WTC11 (cell line): Measurements from ENCODE around the gene ZIC2. TPM values are rescaled to one million over a fixed set of nuclear protein-coding genes. Genes with fewer than 3 reads are reported as not detected.

Source experiments
- ATAC-seq: fragments of 200-7000 bp; cut with Tn5 transposase; 2 replicates; pipeline ENCODE4 v1.10.0; 2021; ENCODE audit warnings: mild to moderate bottlenecking, moderate library complexity
- CTCF ChIA-PET: fragments of 300-600 bp; sonication (Branson Sonifier 250); formaldehyde crosslinking; loops from one replicate; lab custom pipeline; 2021; ENCODE audit warnings: antibody characterized with exemption; lab: Charles Lee
- POLR2A ChIA-PET: fragments of 350-600 bp; sonication (Branson Sonifier 250); formaldehyde crosslinking; loops from one replicate; lab custom pipeline; 2021; ENCODE audit warnings: antibody characterized with exemption; lab: Charles Lee
- DNase-seq: peaks from one replicate; pipeline ENCODE4 v3.0.0; 2021; ENCODE audit warnings: low spot score
- H3K27ac Mint-ChIP-seq: 2 replicates; pipeline ENCODE4 v1.8.0; 2021; ENCODE audit warnings: mixed read lengths
- H3K27me3 Mint-ChIP-seq: 2 replicates; pipeline ENCODE4 v1.8.0; 2021; ENCODE audit warnings: low read depth, mild to moderate bottlenecking, moderate library complexity, mixed read lengths
- H3K36me3 Mint-ChIP-seq: 2 replicates; pipeline ENCODE4 v1.8.0; 2021; ENCODE audit warnings: mixed read lengths
- H3K4me1 Mint-ChIP-seq: 2 replicates; pipeline ENCODE4 v1.8.0; 2022; ENCODE audit warnings: mixed read lengths
- H3K4me3 Mint-ChIP-seq: 2 replicates; pipeline ENCODE4 v1.8.0; 2021; ENCODE audit warnings: mild to moderate bottlenecking, moderate library complexity, mixed read lengths
- H3K9me3 Mint-ChIP-seq: 2 replicates; pipeline ENCODE4 v1.8.0; 2021; ENCODE audit warnings: mixed read lengths
- EMX1 ChIP-seq: fragments of 250-450 bp; sonication (Bioruptor Pico); IDR thresholded peaks from 2 replicates; pipeline ENCODE4 v1.8.0; 2021; ENCODE audit warnings: mild to moderate bottlenecking
- ETV6 ChIP-seq: sonication (generic); formaldehyde crosslinking; IDR thresholded peaks from 2 replicates; pipeline ENCODE4 v1.8.1; 2022; ENCODE audit warnings: mild to moderate bottlenecking, missing genetic modification reagents
- JAZF1 ChIP-seq: fragments of 250-450 bp; sonication (Bioruptor Pico); IDR thresholded peaks from 2 replicates; pipeline ENCODE4 v1.9.0; 2021; ENCODE audit warnings: moderate library complexity, mild to moderate bottlenecking, inconsistent platforms
- JUN ChIP-seq: sonication (generic); formaldehyde crosslinking; IDR thresholded peaks from 2 replicates; pipeline ENCODE4 v1.8.0; 2023; ENCODE audit warnings: mild to moderate bottlenecking, missing genetic modification reagents
- KAT7 ChIP-seq: sonication (generic); formaldehyde crosslinking; IDR thresholded peaks from 2 replicates; pipeline ENCODE4 v1.8.1; 2023; ENCODE audit warnings: missing genetic modification reagents, mild to moderate bottlenecking, borderline replicate concordance
- NFYB ChIP-seq: sonication (generic); formaldehyde crosslinking; conservative IDR thresholded peaks from 2 replicates; pipeline ENCODE4 v1.8.0; 2022; ENCODE audit warnings: low read depth, missing genetic modification reagents
- SOX15 ChIP-seq: fragments of 250-450 bp; sonication (Bioruptor Pico); IDR thresholded peaks from 2 replicates; pipeline ENCODE4 v1.9.0; 2021; ENCODE audit warnings: mild to moderate bottlenecking
- TP53 ChIP-seq: sonication (generic); formaldehyde crosslinking; IDR thresholded peaks from 2 replicates; pipeline ENCODE4 v1.8.1; 2023; ENCODE audit warnings: mild to moderate bottlenecking, missing genetic modification reagents
- ZBTB21 ChIP-seq: sonication (generic); formaldehyde crosslinking; IDR thresholded peaks from 2 replicates; pipeline ENCODE4 v1.8.1; 2023; ENCODE audit warnings: mild to moderate bottlenecking, missing genetic modification reagents, borderline replicate concordance
- ZNF232 ChIP-seq: sonication (generic); formaldehyde crosslinking; IDR thresholded peaks from 2 replicates; pipeline ENCODE4 v1.8.0; 2022; ENCODE audit warnings: mild to moderate bottlenecking, missing genetic modification reagents
- total RNA-seq: library from RNA; stranded (reverse); gene quantifications from 3 replicates; pipeline ENCODE4 v1.2.3, GENCODE V29; 2021
- TF ChIP-seq, protein P1 (sequence below): sonication (generic); formaldehyde crosslinking; IDR thresholded peaks from 2 replicates; pipeline ENCODE4 v1.8.1; 2023; ENCODE audit warnings: mild to moderate bottlenecking, missing genetic modification reagents
- TF ChIP-seq, protein P2 (sequence below): sonication (generic); formaldehyde crosslinking; IDR thresholded peaks from 2 replicates; pipeline ENCODE4 v1.8.0; 2022; ENCODE audit warnings: mild to moderate bottlenecking, missing genetic modification reagents

Gene ZIC2
- total RNA-seq, 1 experiment from 2014 or later = 344 TPM

GRCh38 chr13:99982036-99982730, 599 bp downstream of the ZIC2 start (continued):
- TF ChIP-seq, protein P1, sequence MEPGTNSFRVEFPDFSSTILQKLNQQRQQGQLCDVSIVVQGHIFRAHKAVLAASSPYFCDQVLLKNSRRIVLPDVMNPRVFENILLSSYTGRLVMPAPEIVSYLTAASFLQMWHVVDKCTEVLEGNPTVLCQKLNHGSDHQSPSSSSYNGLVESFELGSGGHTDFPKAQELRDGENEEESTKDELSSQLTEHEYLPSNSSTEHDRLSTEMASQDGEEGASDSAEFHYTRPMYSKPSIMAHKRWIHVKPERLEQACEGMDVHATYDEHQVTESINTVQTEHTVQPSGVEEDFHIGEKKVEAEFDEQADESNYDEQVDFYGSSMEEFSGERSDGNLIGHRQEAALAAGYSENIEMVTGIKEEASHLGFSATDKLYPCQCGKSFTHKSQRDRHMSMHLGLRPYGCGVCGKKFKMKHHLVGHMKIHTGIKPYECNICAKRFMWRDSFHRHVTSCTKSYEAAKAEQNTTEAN (CRISPR knock-in tag) = peak; percentile 54; the same call in 1 of the 2 replicates
- TF ChIP-seq SOX15 = no peak
- 0 out of 2 replicates have a peak, but pooled peaks have one; percentile 15 for TF ChIP-seq KAT7 (CRISPR knock-in tag)
- TF ChIP-seq JUN (CRISPR knock-in tag) = peak; percentile 58; the same call in 1 of the 2 replicates
- peak; percentile 21; the same call in 1 of the 2 replicates for TF ChIP-seq ETV6 (CRISPR knock-in tag)
- 0 out of 2 replicates have a peak, but pooled peaks have one; percentile 18 for TF ChIP-seq ZBTB21 (CRISPR knock-in tag)
- TF ChIP-seq ZNF232 (CRISPR knock-in tag) = 0 out of 2 replicates have a peak, but pooled peaks have one; percentile 1
- no peak for TF ChIP-seq EMX1
- TF ChIP-seq NFYB (CRISPR knock-in tag) = peak; percentile 13; the same call in 1 of the 2 replicates

- Mint-ChIP-seq H3K27ac (peak overlapping the region; percentile 92), H3K9me3 (no peaks in the 10 kb centered on the region), H3K27me3 (peaks cover 21% of the 10 kb centered on the region), H3K4me3 (peak overlapping the region; percentile 94), H3K36me3 (peaks cover 40% of the 10 kb centered on the region)
- CTCF ChIA-PET = interaction anchor here (0.6 to 2.7 kb wide), 6 partner anchors 12 to 516 kb away, joined by 3 to 11 read pairs (median 3); partner anchors contain the start of gene ZIC5
- DNase-seq = no peak
- no peak for ATAC-seq
- peak; percentile 53; the same call in 1 of the 2 replicates for TF ChIP-seq ETV6 (CRISPR knock-in tag)
- no peak for TF ChIP-seq TP53
- TF ChIP-seq NFYB (CRISPR knock-in tag) = 0 out of 2 replicates have a peak, but pooled peaks have one; percentile 6
- TF ChIP-seq, protein P2, sequence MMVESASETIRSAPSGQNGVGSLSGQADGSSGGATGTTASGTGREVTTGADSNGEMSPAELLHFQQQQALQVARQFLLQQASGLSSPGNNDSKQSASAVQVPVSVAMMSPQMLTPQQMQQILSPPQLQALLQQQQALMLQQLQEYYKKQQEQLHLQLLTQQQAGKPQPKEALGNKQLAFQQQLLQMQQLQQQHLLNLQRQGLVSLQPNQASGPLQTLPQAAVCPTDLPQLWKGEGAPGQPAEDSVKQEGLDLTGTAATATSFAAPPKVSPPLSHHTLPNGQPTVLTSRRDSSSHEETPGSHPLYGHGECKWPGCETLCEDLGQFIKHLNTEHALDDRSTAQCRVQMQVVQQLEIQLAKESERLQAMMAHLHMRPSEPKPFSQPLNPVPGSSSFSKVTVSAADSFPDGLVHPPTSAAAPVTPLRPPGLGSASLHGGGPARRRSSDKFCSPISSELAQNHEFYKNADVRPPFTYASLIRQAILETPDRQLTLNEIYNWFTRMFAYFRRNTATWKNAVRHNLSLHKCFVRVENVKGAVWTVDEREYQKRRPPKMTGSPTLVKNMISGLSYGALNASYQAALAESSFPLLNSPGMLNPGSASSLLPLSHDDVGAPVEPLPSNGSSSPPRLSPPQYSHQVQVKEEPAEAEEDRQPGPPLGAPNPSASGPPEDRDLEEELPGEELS (CRISPR knock-in tag) = 0 out of 2 replicates have a peak, but pooled peaks have one; percentile 54
- TF ChIP-seq, all 79 proteins: peak for 3
- POLR2A ChIA-PET = interaction anchor here (0.7 to 7.1 kb wide), 4 partner anchors 9 to 165 kb away, joined by 3 to 67 read pairs (median 5); partner anchors contain the start of gene ZIC5
- H3K4me1 Mint-ChIP-seq = peaks cover 32% of the 10 kb centered on the region
These were observed 1.3 kb downstream of the ZIC2 start for GRCh38 chr13:99982731-99983498.

DNA sequence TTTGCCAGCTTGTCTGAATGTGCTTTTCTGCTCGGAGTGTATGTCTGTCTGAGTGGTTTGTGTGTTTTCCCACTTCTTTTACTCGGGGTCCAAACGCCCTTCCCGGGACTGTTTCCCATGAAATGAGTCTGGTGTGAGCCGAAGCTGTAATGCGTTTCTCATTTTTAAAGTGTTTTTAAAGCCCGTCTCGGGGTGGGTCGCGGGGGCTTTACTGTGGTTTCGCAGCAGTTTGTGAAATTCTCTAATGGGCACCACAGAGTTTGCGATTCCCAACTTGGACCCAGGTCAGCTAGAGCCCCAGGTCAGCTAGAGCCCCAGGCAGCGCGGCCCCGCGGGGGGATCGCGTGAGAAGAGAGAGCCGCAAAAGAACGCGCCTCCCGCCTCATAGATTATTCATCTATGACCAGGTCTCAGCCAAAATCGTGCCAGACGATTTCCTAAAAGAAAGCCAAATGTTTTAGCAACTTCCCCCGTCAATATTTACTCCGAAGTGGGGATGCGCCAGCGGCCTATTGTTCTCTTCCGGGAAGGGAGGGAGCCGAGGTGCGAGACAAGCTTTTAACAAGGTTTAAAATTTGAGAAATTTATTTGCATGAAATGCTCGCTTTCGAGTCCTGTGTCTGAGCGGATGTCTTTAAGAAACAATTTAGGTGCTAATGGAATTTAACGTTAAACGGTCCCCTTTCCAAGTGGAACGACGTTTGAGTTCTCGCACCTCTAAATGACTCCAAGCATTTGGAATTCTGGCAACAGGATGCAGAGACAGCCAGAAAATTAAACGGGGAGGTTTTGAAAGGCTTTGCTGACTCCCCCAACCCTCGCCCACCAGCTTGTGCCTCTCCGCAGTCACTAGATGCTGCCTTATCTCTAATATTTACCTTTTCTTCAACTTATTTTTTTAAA, 2.2 kb downstream of the ZIC2 start:
- Mint-ChIP-seq H3K27me3 (peaks cover 23% of the 10 kb centered on the region), H3K36me3 (peaks cover 40% of the 10 kb centered on the region), H3K9me3 (no peaks in the 10 kb centered on the region), H3K27ac (peak overlapping the region; percentile 92), H3K4me1 (peaks cover 33% of the 10 kb centered on the region), H3K4me3 (peak overlapping the region; percentile 94)
- ChIA-PET CTCF (interaction anchor here (1.1 to 2.7 kb wide), 5 partner anchors 13 to 589 kb away, joined by 3 to 11 read pairs (median 3); partner anchors contain the start of gene ZIC5), POLR2A (interaction anchor here (1.0 to 7.1 kb wide), 3 partner anchors 10 to 14 kb away, joined by 3 to 67 read pairs (median 6); partner anchors contain the start of gene ZIC5)
- DNase-seq (no peak), ATAC-seq (no peak)
- TF ChIP-seq, protein P1 (CRISPR knock-in tag) = no peak
- TF ChIP-seq JAZF1 = no peak
